ENCODE data around the gene PI4K2A.

Gene PI4K2A

GRCh38 chr10:97711640-97712572 lies 71.4 kb downstream of the PI4K2A start:
- no peak overlapping the region for H3K4me2 ChIP-seq (ENCODE audit: low read length)
- H3K27me3 ChIP-seq (ENCODE audit: low read depth, low read length): no peaks in the 10 kb centered on the region
- H3K9ac ChIP-seq (ENCODE audit: low read length): no peak overlapping the region
- TF ChIP-seq CTCF (IDR thresholded peaks at IDR 0.05; ENCODE audit: low read depth, low read length) (no peak), EZH2phosphoT487 (IDR thresholded peaks at IDR 0.05; ENCODE audit: low read depth) (no peak)
- H4K20me1 ChIP-seq (ENCODE audit: insufficient read depth, low read length): no peaks in the 10 kb centered on the region
- no peaks in the 10 kb centered on the region for H3K79me2 ChIP-seq (ENCODE audit: low read length)
- H3K9me3 ChIP-seq (ENCODE audit: insufficient read depth, low read length): no peaks in the 10 kb centered on the region
- no peaks in the 10 kb centered on the region; the same call in 1 of the 2 replicates for H3K4me1 ChIP-seq (ENCODE audit: low read length)
- H3K4me3 ChIP-seq (ENCODE audit: low read length): no peak overlapping the region
- H3K27ac ChIP-seq (ENCODE audit: low read length): no peak overlapping the region
- H3K36me3 ChIP-seq (replicated peaks; ENCODE audit: low read depth, low read length): no peaks in the 10 kb centered on the region
- H2AFZ ChIP-seq (ENCODE audit: low read depth, low read length): no peak overlapping the region

GRCh38 chr10:97713339-97713825 lies 72.9 kb downstream of the PI4K2A start, which contains the start of gene MARVELD1:
MARVELD1 (plus strand) TSS chr10:97713730; CDS start chr10:97713877, 147 bp downstream.
- Histone ChIP-seq H3K27ac (ENCODE audit: low read length) (no peak within 1 kb of the TSS), H3K4me2 (ENCODE audit: low read length) (peak within 1 kb of the TSS; percentile 90), H3K9ac (ENCODE audit: low read length) (peak within 1 kb of the TSS; percentile 74), H3K4me3 (ENCODE audit: low read length) (peak within 1 kb of the TSS; percentile 96), H3K36me3 (replicated peaks; ENCODE audit: low read depth, low read length) (no peaks in the 10 kb centered on the region), H3K27me3 (ENCODE audit: low read depth, low read length) (no peaks in the 10 kb centered on the region), H3K79me2 (ENCODE audit: low read length) (no peaks in the 10 kb centered on the region), H3K4me1 (ENCODE audit: low read length) (no peaks in the 10 kb centered on the region; the same call in 1 of the 2 replicates), H2AFZ (ENCODE audit: low read depth, low read length) (peak within 1 kb of the TSS; percentile 91), H3K9me3 (ENCODE audit: insufficient read depth, low read length) (no peaks in the 10 kb centered on the region), H4K20me1 (ENCODE audit: insufficient read depth, low read length) (no peaks in the 10 kb centered on the region)
- TF ChIP-seq EZH2phosphoT487 (IDR thresholded peaks at IDR 0.05; ENCODE audit: low read depth): no peak
- no peak for TF ChIP-seq CTCF (IDR thresholded peaks at IDR 0.05; ENCODE audit: low read depth, low read length)

- TF ChIP-seq EZH2phosphoT487 (IDR thresholded peaks at IDR 0.05; ENCODE audit: low read depth) (no peak), CTCF (IDR thresholded peaks at IDR 0.05; ENCODE audit: low read depth, low read length) (peak; percentile 27)
- H3K4me3 ChIP-seq (ENCODE audit: low read length): peak overlapping the region; percentile 96
- no peaks in the 10 kb centered on the region for H3K9me3 ChIP-seq (ENCODE audit: insufficient read depth, low read length)
- peak overlapping the region; percentile 74 for H3K9ac ChIP-seq (ENCODE audit: low read length)
- H3K27me3 ChIP-seq (ENCODE audit: low read depth, low read length): no peaks in the 10 kb centered on the region
- H2AFZ ChIP-seq (ENCODE audit: low read depth, low read length): peak overlapping the region; percentile 91
- H3K4me2 ChIP-seq (ENCODE audit: low read length): peak overlapping the region; percentile 90
- H3K4me1 ChIP-seq (ENCODE audit: low read length): no peaks in the 10 kb centered on the region; the same call in 1 of the 2 replicates
- no peaks in the 10 kb centered on the region for H3K36me3 ChIP-seq (replicated peaks; ENCODE audit: low read depth, low read length)
- no peaks in the 10 kb centered on the region for H3K79me2 ChIP-seq (ENCODE audit: low read length)
- no peak overlapping the region for H3K27ac ChIP-seq (ENCODE audit: low read length)
- H4K20me1 ChIP-seq (ENCODE audit: insufficient read depth, low read length): no peaks in the 10 kb centered on the region
Measured at GRCh38 chr10:97713826-97714400, 73.4 kb downstream of the PI4K2A start.
